DOHH2 (cell line): ENCODE measurements around the gene TLR9.
A peak's percentile ranks its signal among the peaks of the same experiment; 100 is the strongest.

Experiments
- H3F3A ChIP-seq: fragments of 200-600 bp; sonication (generic), shearing (Covaris generic); 2 replicates; pipeline ENCODE4 v1.6.0; 2016; ENCODE audit warnings: antibody characterized with exemption, mild to moderate bottlenecking; ENCODE audit not compliant: control insufficient read depth, insufficient read depth
- H3K27ac ChIP-seq: fragments of 200-600 bp; sonication (generic); 2 replicates; pipeline ENCODE4 v1.5.1; 2014; ENCODE audit warnings: low read depth, mild to moderate bottlenecking, low read length, moderate library complexity
- H3K27me3 ChIP-seq: fragments of 200-600 bp; sonication (generic); 2 replicates; pipeline ENCODE4 v1.6.1; 2014; ENCODE audit warnings: mild to moderate bottlenecking, low read length, mixed read lengths; ENCODE audit not compliant: control insufficient read depth
- H3K36me3 ChIP-seq: fragments of 200-600 bp; sonication (generic); 2 replicates; pipeline ENCODE4 v1.6.1; 2014; ENCODE audit warnings: mild to moderate bottlenecking, low read length, moderate library complexity, mixed read lengths; ENCODE audit not compliant: control insufficient read depth
- H3K4me1 ChIP-seq: fragments of 200-600 bp; sonication (generic); 2 replicates; pipeline ENCODE4 v1.6.1; 2014; ENCODE audit warnings: mild to moderate bottlenecking, low read length, mixed read lengths; ENCODE audit not compliant: control insufficient read depth
- H3K4me2 ChIP-seq: fragments of 200-600 bp; sonication (generic); 2 replicates; pipeline ENCODE4 v1.6.0; 2014; ENCODE audit warnings: mild to moderate bottlenecking, low read length, moderate library complexity
- H3K4me3 ChIP-seq: fragments of 200-600 bp; sonication (generic); 2 replicates; pipeline ENCODE4 v1.5.1; 2014; ENCODE audit warnings: mild to moderate bottlenecking, low read length, mixed read lengths
- H3K79me2 ChIP-seq: fragments of 200-600 bp; sonication (generic); 2 replicates; pipeline ENCODE4 v1.6.1; 2014; ENCODE audit warnings: mild to moderate bottlenecking, low read length, mixed read lengths; ENCODE audit not compliant: control insufficient read depth
- H3K9me2 ChIP-seq: fragments of 200-600 bp; sonication (generic); replicated peaks from 2 replicates; pipeline ENCODE4 v1.6.1; 2014; ENCODE audit warnings: mild to moderate bottlenecking, low read length, mixed read lengths; ENCODE audit not compliant: control insufficient read depth
- H3K9me3 ChIP-seq: fragments of 200-600 bp; sonication (generic); 2 replicates; pipeline ENCODE4 v1.6.1; 2014; ENCODE audit warnings: antibody characterized with exemption, low read length, mixed read lengths; ENCODE audit not compliant: control insufficient read depth, insufficient read depth
- H4K20me1 ChIP-seq: fragments of 200-600 bp; sonication (generic); 2 replicates; pipeline ENCODE4 v1.6.0; 2014; ENCODE audit warnings: low read depth, mild to moderate bottlenecking, antibody characterized with exemption, low read length, moderate library complexity; ENCODE audit not compliant: control insufficient read depth, insufficient read depth
- EZH2phosphoT487 ChIP-seq: fragments of 200-600 bp; sonication (generic); IDR thresholded peaks from 2 replicates; pipeline ENCODE4 v1.6.1; 2017; ENCODE audit warnings: borderline replicate concordance, mild to moderate bottlenecking, antibody characterized with exemption, low read length, moderate library complexity, mixed read lengths
- TF ChIP-seq, protein P1 (sequence below): fragments of 200-600 bp; sonication (generic); IDR thresholded peaks from one replicate; pipeline ENCODE4 v1.5.1; 2014; ENCODE audit warnings: antibody characterized with exemption, mild to moderate bottlenecking, low read depth, low read length; ENCODE audit not compliant: poor library complexity, severe bottlenecking

Gene TLR9

DNA sequence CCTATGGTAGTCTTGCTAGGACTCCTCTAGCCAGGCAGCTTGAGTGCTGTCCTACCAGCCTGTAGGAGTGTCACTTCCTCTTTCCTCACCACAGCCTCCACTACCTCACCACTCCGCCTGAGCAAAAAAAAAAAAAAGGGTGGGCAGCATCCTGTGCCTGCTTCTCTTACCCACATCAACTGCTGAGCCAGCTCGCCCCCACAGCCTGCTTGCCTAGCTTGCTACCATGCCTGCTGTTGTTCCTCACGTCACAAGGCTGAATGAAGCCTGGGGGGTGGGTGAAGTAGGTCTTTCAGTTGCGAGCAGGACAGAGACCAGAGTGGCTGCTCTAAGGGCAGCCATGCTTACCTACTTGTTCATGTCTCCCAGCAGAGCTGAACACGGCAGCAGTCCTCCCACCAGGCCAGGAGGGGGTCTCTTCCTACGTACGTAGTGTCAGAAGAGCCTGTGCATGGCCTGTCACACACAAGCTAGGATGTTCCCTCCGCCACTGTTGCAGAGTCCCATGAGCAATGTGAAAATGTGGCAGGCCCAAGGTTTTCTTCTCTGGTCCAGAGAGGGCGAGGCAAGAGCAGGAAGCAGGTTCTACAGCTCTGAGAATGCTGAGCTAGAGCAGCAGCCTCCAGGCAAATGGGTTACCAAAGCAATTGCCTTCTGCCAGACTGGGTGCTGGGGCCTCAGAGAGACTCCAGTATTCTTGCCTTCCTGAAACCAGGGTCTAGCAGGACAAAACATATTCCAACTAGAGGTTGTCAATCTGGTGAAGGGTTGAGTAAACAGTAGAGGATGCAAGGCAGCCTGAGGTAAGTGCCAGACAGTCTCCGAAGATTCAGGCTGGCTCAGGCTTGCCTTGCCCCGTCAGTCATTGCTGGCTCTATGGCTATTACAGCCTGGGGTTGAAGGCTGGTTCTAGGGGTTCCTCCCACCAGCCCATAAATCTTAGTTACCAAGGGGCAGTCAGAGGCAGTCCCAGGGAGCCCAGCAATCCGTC is 28.2 kb upstream of the TLR9 start:
- peaks cover 25% of the 10 kb centered on the region for H3F3A ChIP-seq
- no peaks in the 10 kb centered on the region for H3K27me3 ChIP-seq
- peak overlapping the region; percentile 52 for H3K27ac ChIP-seq
- H3K9me3 ChIP-seq: no peaks in the 10 kb centered on the region
- peaks cover 18% of the 10 kb centered on the region; the same call in 1 of the 2 replicates for H4K20me1 ChIP-seq
- no peaks in the 10 kb centered on the region for H3K9me2 ChIP-seq
- H3K79me2 ChIP-seq: peaks cover 30% of the 10 kb centered on the region
- TF ChIP-seq, protein P1, sequence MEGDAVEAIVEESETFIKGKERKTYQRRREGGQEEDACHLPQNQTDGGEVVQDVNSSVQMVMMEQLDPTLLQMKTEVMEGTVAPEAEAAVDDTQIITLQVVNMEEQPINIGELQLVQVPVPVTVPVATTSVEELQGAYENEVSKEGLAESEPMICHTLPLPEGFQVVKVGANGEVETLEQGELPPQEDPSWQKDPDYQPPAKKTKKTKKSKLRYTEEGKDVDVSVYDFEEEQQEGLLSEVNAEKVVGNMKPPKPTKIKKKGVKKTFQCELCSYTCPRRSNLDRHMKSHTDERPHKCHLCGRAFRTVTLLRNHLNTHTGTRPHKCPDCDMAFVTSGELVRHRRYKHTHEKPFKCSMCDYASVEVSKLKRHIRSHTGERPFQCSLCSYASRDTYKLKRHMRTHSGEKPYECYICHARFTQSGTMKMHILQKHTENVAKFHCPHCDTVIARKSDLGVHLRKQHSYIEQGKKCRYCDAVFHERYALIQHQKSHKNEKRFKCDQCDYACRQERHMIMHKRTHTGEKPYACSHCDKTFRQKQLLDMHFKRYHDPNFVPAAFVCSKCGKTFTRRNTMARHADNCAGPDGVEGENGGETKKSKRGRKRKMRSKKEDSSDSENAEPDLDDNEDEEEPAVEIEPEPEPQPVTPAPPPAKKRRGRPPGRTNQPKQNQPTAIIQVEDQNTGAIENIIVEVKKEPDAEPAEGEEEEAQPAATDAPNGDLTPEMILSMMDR: no peak
- no peak for TF ChIP-seq EZH2phosphoT487
- H3K4me3 ChIP-seq: peak overlapping the region; percentile 44
- peaks cover 94% of the 10 kb centered on the region for H3K36me3 ChIP-seq
- H3K4me1 ChIP-seq: peaks cover 46% of the 10 kb centered on the region
- peak overlapping the region; percentile 57 for H3K4me2 ChIP-seq

DNA sequence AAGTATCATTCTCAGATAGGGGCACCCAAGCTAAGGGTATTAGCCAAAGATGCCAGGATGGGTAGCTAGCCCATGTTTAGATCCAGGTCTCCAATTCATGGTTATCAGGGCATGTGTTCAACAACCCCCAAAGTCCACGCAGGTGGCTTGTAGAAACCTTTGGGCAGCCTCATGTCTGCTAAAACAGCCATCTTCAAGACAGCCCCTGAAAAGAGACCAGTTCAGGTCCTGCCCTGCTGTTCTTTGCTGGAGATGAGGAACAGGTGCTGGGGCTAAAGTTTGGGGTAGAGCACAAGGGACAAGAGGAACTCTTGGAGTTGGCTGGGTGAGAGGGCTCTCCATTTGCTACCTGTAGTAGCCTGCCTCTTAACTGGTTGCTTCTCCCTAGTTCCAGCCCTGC is 24.7 kb upstream of the TLR9 start:
- Histone ChIP-seq H3K27me3 (peaks cover 12% of the 10 kb centered on the region), H3K79me2 (peaks cover 8% of the 10 kb centered on the region), H3K9me2 (no peaks in the 10 kb centered on the region), H3K4me3 (no peak overlapping the region), H4K20me1 (0 out of 2 replicates have a peak, but pooled peaks cover 7% of the 10 kb centered on the region), H3K9me3 (no peaks in the 10 kb centered on the region), H3K4me1 (peaks cover 34% of the 10 kb centered on the region), H3K36me3 (peaks cover 59% of the 10 kb centered on the region), H3F3A (peaks cover 14% of the 10 kb centered on the region), H3K4me2 (no peak overlapping the region), H3K27ac (no peak overlapping the region)
- no peak for TF ChIP-seq EZH2phosphoT487
- TF ChIP-seq, protein P1: no peak

DNA sequence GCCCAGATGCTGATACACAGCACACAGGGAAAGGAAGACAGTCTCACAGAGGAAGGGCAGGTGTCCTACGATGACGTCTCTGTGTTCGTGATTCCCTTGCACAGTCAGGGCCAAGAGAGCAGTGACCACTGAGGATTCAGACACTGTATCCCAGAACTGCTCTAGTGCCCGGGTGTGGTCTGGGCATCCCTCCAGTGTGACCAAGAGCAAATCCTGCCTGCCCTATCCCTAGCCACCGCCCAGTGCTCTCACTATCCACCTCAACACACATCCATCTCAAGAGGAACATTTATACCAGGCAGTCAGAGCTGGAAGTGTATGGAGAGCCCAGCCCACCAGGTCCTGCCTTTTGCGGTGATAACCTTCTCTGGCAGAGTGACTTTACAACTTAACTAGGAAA is 24.2 kb upstream of the TLR9 start:
- TF ChIP-seq, protein P1: no peak
- no peak for TF ChIP-seq EZH2phosphoT487
- H3K36me3 ChIP-seq: peaks cover 57% of the 10 kb centered on the region
- no peak overlapping the region for H3K4me3 ChIP-seq

More for the DNA sequence above, 24.2 kb upstream of the TLR9 start:
- 0 out of 2 replicates have a peak, but pooled peaks cover 7% of the 10 kb centered on the region for H4K20me1 ChIP-seq
- no peak overlapping the region for H3K27ac ChIP-seq
- H3F3A ChIP-seq: peaks cover 17% of the 10 kb centered on the region
- no peak overlapping the region for H3K4me2 ChIP-seq
- H3K9me3 ChIP-seq: no peaks in the 10 kb centered on the region
- H3K27me3 ChIP-seq: peaks cover 16% of the 10 kb centered on the region
- peaks cover 8% of the 10 kb centered on the region for H3K79me2 ChIP-seq
- H3K4me1 ChIP-seq: peaks cover 35% of the 10 kb centered on the region
- no peaks in the 10 kb centered on the region for H3K9me2 ChIP-seq
